Chondrocyte (in vitro differentiated cells): Measurements from ENCODE around the gene BICC1. TPM values are rescaled to one million over a fixed set of nuclear protein-coding genes. Genes with fewer than 3 reads are reported as not detected.

ENCODE experiments used
- DNase-seq: peaks from one replicate; pipeline ENCODE4 v3.0.0; 2021; ENCODE audit warnings: mixed read lengths, low spot score
- H3K27ac Mint-ChIP-seq: one replicate; pipeline ENCODE4 v1.8.0; 2021; ENCODE audit warnings: mild to moderate bottlenecking, moderate library complexity, mixed read lengths; ENCODE audit not compliant: unreplicated experiment
- H3K27me3 Mint-ChIP-seq: 2 replicates; pipeline ENCODE4 v1.8.0; 2021; ENCODE audit warnings: low read depth, mixed read lengths
- H3K36me3 Mint-ChIP-seq: 2 replicates; pipeline ENCODE4 v1.8.0; 2021; ENCODE audit warnings: low read depth, mixed read lengths
- H3K4me1 Mint-ChIP-seq: 2 replicates; pipeline ENCODE4 v1.8.0; 2021; ENCODE audit warnings: low read depth, mild to moderate bottlenecking, mixed read lengths
- H3K4me3 Mint-ChIP-seq: one replicate; pipeline ENCODE4 v1.8.0; 2021; ENCODE audit warnings: mild to moderate bottlenecking, moderate library complexity, mixed read lengths; ENCODE audit not compliant: unreplicated experiment
- H3K9me3 Mint-ChIP-seq: 2 replicates; pipeline ENCODE4 v1.8.0; 2021; ENCODE audit warnings: low read depth, mixed read lengths
- CTCF ChIP-seq: fragments of 200-600 bp; sonication (generic); IDR thresholded peaks from 2 replicates; pipeline ENCODE4 v1.5.0; 2021; ENCODE audit warnings: antibody characterized with exemption, mild to moderate bottlenecking, moderate library complexity
- total RNA-seq: library from RNA; stranded (reverse); gene quantifications from 3 replicates; pipeline ENCODE4 v1.2.1, GENCODE V29; 2021

The BICC1 gene
- total RNA-seq, 1 donor from 2014 or later = 32.4 TPM

GRCh38 chr10:58644311-58644710, 131.6 kb downstream of the BICC1 start:
- Mint-ChIP-seq H3K4me1 (peaks cover 76% of the 10 kb centered on the region), H3K9me3 (no peaks in the 10 kb centered on the region), H3K27ac (peak overlapping the region; percentile 9), H3K36me3 (no peaks in the 10 kb centered on the region), H3K4me3 (no peak overlapping the region), H3K27me3 (no peaks in the 10 kb centered on the region)
- DNase-seq = no peak
- no peak for TF ChIP-seq CTCF

- TF ChIP-seq CTCF = no peak
- Mint-ChIP-seq H3K27ac (no peak overlapping the region), H3K4me3 (no peak overlapping the region), H3K9me3 (no peaks in the 10 kb centered on the region), H3K27me3 (no peaks in the 10 kb centered on the region), H3K4me1 (peaks cover 84% of the 10 kb centered on the region), H3K36me3 (no peaks in the 10 kb centered on the region)
- DNase-seq = no peak
Measured at GRCh38 chr10:58645416-58646146, 132.9 kb downstream of the BICC1 start.

GRCh38 chr10:58647376-58648112, 134.9 kb downstream of the BICC1 start:
- H3K4me1 Mint-ChIP-seq = peaks cover 80% of the 10 kb centered on the region
- TF ChIP-seq CTCF = no peak
- H3K27ac Mint-ChIP-seq = peak overlapping the region; percentile 63
- H3K27me3 Mint-ChIP-seq = no peaks in the 10 kb centered on the region
- H3K36me3 Mint-ChIP-seq = no peaks in the 10 kb centered on the region
- no peak overlapping the region for H3K4me3 Mint-ChIP-seq
- DNase-seq = no peak
- H3K9me3 Mint-ChIP-seq = no peaks in the 10 kb centered on the region

GRCh38 chr10:58648131-58648530, 135.5 kb downstream of the BICC1 start:
- no peaks in the 10 kb centered on the region for H3K9me3 Mint-ChIP-seq
- peaks cover 81% of the 10 kb centered on the region for H3K4me1 Mint-ChIP-seq
- H3K27ac Mint-ChIP-seq = peak overlapping the region; percentile 63
- TF ChIP-seq CTCF = no peak
- peaks cover 1% of the 10 kb centered on the region for H3K36me3 Mint-ChIP-seq
- no peaks in the 10 kb centered on the region for H3K27me3 Mint-ChIP-seq
- H3K4me3 Mint-ChIP-seq = no peak overlapping the region
- DNase-seq = no peak

GRCh38 chr10:58651040-58651439, 138.4 kb downstream of the BICC1 start:
- Mint-ChIP-seq H3K27me3 (no peaks in the 10 kb centered on the region), H3K4me3 (no peak overlapping the region), H3K27ac (peak overlapping the region; percentile 88), H3K36me3 (peaks cover 1% of the 10 kb centered on the region), H3K4me1 (peaks cover 67% of the 10 kb centered on the region), H3K9me3 (no peaks in the 10 kb centered on the region)
- TF ChIP-seq CTCF = no peak
- no peak for DNase-seq
